Ramos (cell line): ENCODE measurements around the gene EDIL3.
"Not testable (repeated sequence)": the region's sequence is repeated elsewhere in the genome, so short reads cannot be mapped to it uniquely, and the experiment has no call there.

Experiments used
- in situ Hi-C: fragments of 300-500 bp; cut with MboI; formaldehyde crosslinking; loops from one replicate; pipeline ENCODE4 v1.14.3; 2022; ENCODE audit warnings: low sequenced_read_pairs; ENCODE audit not compliant: unreplicated experiment

Gene EDIL3

DNA sequence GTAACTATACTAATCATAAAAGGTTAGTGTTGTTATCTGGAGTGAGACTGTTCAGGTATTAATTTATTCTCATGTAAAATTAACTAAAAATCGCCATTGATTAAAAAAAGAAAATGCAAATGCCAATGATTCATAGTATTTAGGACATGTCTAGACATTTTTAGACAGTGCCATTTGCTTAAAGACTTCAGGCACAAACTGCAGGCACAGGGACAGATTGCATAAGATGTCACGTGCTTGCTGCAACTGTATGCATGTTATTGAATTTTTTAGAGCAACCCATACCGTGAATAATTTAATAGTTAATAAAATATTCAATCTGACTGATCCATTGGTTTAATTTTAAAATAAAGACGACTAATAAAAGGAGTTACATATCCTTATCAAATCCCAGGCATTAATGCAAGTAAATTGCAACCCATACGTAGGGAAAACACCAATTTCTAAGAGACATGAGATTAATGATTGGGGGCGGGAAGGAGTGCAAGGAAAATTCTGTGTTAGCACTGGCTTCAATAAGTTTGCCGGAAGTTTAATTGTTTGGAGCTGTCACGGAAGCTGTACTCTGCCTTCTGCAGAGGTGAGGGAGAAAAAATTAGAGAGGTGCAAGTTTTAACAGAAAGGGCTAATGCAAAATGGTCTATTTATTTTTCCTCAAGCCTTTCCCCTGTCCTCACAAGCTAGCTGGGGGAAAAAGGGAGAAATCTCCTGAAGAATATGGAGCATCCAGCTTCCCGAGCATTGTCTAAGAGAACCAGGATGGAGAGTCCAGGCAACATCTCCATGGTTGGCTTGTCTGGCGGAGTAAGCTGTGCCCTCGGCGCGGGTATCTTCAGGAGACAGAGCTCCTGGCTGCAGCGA, 2.9 kb downstream of the EDIL3 start:
- in situ Hi-C loops, result no loop called here

DNA sequence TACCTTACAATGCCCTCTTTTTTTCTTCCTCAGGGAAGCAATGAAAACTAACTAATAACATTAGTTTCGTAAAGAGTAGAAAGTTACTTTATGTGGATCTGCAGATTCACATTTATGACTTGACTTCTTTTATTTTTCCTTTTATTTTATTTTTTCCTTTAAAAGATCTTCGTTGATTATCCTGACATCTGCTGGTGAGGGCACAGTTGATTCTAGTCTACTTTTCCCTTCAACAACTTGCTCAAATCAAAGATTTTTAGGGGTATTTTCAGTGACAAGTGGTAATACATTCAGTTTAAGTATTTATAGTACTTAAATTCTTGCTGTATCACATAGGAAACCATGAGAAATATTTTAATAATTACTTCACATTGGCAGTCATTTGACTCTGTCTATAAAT, 4.9 kb downstream of the EDIL3 start:
- in situ Hi-C loops, result no loop called here

DNA sequence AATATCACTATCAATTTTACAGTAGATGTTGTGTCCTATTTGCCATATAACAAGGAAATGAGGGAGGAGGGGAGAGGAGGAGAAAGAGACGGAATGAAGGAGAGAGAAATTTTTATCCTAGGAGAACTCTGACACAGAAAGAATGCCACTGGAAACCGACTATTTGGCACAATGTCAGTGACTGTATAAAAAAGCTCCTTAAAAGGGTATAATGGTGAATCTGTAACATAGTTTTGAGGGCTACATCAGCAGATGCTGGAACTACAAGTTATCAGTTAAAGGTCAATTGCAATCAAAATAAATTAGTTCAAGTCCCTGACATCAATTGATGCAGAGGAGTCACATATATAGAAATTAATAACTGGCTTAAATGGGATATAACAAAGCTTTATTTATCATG, 5.7 kb downstream of the EDIL3 start:
- in situ Hi-C loops, result no loop called here

DNA sequence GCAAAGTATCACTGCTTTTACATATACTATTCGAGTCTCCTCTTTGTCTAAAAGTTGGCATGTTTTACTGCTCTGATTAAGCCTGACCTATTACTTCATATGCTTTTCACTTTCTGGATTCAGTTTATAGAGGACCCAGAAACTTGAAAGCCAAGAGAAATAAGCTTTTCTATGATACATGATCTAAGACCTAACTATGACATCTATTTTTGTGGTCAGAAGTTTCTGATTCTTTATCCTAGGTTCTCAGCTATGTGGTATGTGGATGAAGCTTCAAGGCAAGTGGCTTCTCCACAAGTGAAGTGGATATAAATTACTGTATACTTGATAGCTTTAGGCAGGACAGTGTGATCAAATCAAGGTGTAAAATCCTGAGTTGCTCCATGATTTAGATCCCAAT, 6.3 kb downstream of the EDIL3 start:
- in situ Hi-C loops, result no loop called here

DNA sequence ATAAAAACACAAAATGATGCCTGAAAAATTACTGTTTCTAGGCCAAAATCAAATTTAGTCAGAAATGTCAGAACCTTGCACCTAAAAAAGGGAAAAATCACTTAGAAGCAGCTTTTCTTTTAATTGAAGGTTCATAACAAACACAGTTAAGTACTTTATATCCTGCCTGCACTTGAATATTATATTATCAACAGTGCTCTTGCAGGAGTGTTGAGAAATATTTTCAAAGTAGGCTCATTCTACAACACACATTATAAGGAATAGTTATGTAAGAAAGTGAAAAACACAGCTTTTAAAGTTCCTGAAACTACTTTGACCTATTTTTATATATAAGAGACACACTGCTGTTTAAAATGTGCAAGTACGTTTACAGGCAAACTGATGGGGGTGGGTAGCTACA, 8.3 kb downstream of the EDIL3 start:
- in situ Hi-C loops, result no loop called here

DNA sequence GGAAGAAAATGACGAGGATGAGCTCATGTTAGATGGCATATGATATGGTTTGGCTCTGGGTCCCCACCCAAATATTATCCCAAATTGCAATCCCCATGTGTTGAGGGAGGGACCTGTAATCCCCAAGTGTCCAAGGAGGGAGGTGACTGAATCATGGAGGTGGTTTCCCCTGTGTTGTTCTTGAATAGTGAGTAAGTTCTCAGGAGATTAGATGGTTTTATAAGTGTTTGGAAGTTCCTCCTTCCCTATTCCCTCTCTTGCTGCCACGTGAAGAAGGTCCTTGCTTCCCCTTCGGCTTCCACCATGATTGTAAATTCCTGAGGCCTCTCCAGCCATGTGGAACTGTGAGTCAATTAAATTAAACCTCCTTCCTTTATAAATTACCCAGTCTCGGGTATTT, 10.1 kb downstream of the EDIL3 start:
- in situ Hi-C loops, result no loop called here

DNA sequence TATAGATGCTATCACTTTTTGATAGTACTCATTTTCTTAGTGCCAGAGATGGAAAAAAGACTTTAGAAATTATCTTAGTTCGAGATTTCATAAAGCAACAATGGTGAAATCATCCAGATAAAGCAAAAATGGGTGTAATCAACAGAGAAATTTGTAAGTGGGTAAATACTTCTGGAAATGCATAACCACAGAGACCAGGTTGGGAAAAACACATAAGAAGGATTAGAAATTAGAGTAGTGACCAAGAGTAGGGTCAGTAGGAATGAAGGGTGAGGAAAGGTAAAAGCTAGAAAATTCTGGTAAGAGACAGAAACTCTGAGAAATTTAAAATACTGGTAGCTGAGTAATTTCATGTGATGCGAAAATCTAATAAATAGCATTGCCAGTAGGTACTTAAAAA, 11.2 kb downstream of the EDIL3 start:
- in situ Hi-C loops, result no loop called here

DNA sequence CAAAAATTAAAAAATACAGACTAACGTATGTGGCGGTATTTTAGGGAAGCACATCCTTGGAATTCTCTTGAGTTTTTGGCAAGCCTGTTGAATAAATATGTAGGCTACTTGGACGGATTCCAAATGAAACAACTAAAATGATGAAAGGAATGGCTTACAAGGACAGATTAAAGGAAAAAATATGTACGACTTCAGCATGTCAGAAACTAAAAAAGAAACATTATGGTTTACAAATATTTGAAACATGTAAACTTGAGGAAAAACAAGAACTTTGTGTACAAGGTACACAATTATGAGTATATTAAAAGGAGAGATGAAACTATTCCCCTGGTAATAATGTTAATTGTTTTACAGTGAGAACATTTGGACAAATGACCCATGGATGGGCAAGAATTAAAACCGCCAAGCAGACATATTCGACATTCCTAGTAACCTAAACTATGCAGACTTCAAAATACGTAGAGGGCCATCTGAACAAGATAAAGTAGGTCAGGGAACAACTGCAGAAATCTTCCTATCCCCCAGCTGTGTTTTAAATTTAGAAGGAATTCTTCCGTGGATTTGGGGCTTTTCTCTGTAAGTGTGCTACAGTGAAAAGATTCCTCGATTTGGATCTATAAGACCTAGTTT, 12.5 kb downstream of the EDIL3 start:
- in situ Hi-C loops, result no loop called here

DNA sequence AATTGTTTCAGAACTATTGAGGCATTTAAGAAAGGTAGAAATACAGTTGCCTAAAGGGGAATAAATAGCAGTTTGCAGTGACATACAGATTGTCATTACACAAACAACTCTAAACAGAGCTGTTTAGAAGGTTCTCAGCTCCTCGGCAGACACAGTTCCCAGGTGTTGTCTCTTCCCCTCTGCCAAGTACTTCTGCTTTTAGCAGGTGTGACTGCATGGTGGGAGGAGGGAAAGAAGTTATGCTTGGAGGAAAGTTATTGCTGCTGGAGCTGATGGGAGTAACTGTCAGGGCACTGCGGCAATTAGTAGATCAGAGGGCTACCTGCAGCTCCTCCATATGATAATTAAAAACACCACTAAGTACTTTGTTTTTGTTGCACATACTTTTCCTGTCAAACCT, 14.5 kb downstream of the EDIL3 start:
- in situ Hi-C loops, result no loop called here

DNA sequence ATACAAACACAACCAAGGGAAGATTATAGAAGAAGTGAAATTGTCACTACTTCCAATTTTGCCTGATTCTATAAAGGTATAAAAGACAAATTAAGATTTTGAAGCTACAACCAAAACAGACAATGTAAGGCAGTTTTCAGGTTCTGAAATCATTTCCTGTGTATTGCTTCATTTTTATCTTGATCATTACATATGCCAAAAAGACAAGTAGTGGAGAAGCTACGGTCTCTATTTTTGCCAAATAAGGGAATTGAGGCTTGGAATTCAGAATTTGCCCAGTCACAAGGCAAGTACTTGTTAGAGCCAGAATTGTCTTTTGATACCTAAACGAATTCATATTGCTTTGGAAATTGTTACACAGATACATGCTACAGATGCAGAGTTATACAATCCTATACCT, 20.6 kb downstream of the EDIL3 start:
- in situ Hi-C loops, result no loop called here

DNA sequence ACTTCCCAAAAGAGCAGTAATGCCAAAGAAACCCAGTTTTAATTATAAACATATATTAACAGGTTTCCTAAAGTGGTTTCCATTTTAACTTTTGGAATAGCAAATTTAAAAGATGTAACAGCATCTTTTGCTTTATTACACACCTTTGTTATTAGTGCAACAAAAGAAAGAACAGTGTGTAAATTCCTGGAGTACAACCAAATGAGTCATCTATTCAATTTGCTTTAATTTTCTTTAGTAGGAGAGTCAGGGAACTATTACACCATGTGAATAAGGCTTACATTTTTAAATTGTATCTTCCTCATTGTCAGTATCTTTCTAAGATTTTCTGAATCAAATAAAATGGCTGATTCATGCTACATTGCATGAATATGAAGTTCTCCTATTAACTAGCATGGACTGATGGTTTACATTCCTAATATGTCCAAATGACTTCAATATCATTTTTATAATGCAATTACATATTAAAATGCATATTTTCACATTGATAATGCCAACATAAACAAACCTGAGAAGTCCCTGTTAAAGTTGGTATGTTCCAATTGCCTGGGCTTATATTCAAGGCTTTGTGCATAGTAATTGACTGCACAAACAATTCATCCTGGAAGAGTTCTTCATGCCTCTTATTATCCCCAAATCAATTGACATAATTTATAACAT, 22.5 kb downstream of the EDIL3 start:
- in situ Hi-C loops, result no loop called here

DNA sequence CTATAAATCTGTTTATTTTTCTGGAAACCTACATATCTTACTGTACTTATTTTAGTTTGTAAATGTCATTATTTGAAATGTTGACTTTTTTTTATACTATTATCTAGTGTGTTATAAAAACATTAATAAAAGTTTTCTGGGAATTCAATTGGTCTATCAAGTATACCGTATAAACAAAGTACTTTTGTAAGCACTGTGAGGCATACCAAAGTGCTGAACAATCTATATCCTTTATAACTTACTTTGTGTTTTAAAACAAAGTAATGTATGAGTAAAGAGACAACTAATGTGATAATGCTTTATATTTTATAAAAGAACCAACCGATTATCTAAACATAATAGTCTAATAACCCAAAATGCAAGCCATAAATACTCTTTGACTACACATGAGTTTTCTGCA, 23.1 kb downstream of the EDIL3 start:
- in situ Hi-C loops, result no loop called here

DNA sequence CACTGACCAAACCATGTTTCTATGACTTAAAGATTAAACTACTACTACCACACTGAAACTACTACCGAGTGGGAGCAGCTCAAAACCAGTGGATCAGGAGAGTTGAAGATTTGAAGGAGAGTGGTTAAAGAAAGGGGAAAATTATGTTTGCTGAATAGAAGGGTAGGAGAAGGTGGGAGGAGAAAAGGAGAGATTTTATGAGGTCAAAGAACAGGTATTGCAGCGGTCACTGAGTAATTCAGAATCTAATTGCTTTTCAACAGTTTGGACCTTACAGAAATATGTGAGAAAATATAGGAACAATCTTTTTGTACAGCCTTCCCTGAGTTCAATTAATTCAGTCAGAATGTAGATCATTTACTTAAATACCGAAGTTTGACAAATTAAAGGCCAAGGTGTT, 24.6 kb downstream of the EDIL3 start:
- in situ Hi-C loops, result no loop called here

DNA sequence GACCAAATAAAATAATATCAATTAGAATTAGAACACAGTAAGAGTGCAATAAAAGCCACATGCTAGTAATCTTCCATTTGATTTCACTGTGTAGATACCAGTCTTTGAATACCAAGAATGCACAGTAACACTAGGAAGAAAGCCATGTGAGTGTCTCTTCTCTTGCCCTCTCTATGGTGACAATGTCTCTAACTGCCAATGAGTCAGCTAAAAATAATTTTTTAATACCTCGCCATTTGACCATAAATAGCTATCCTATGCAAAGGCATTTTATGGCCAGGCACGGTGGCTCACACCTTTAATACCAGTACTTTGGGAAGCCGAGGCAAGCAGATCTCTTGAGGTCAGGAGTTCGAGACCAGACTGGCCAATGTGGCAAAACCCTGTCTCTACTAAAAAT, 30.6 kb downstream of the EDIL3 start:
- in situ Hi-C loops, result no loop called here

DNA sequence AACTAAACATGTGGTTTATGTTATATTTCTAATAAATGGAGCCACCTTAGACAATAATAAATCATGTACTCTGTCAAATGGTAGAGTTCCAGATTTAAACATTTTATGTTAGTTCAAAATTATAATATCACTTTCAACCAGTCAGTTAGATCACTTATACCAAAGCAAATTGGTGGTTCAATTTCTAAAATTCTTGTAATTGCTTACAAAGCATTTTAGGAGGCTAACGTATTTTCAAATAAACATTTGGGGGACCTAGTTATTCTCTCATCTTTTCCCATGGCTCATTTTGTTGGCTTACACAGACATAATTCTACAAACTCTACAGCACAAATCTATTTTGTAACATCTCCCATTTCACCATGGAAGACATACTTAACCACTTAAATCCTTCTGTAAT, 39.9 kb downstream of the EDIL3 start:
- in situ Hi-C loops, result no loop called here

DNA sequence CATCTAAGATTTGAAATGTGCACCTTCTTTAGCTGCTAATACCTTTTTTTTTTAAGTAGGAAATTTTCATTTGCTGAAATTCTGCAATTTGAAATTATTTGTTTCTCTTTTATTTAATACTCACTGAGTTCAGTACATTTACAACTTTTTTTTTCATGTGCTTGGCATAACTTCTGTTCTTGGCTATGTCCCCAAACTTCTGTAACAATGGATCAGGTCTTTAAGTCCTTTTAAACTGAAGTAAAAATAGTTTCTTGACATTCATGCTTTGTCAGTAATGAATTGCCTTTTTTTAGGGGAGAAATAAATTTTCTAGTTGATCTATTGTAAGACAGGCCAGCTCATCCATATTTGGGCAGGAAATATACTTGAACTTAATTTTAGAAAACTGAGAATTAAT, 41.5 kb downstream of the EDIL3 start:
- in situ Hi-C loops, result no loop called here

DNA sequence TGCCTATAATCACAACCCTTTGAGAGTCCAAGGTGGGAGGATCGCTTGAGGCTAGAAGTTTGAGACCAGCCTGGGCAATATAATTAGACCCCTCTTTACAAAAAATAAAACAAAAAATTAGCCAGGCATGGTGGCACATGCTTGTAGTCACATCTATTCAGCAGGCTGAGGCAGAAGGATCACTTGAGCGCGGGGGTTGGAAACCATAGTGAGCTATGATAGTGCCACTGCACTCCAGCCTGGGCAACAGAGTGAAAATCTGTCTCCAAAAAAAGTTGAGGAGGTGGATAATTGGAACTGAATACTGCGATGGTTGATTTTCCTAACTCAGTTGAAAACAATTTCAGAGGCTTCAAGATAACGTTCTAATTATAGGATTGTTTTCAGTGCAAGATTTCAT, 52.6 kb downstream of the EDIL3 start:
- in situ Hi-C loops, result no loop called here

DNA sequence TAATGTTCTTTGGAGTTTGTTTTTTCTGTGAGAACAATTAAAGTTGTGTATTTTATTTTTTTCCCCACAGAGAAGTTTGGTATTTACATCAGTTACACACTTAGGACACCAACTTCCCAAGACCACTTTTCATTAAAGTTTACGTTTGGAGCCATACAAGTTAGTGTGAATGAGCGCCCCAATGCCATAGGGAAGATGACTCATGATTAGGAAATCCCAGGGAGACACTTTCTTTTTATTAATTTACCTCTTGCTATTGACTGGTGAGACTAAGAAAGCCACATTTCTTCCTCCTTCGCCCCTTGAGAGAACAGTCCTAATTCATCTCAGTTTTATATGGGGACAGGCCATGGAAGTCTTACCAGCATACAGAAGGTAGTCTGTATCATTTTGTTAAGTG, 57.1 kb downstream of the EDIL3 start:
- in situ Hi-C loops, result no loop called here

DNA sequence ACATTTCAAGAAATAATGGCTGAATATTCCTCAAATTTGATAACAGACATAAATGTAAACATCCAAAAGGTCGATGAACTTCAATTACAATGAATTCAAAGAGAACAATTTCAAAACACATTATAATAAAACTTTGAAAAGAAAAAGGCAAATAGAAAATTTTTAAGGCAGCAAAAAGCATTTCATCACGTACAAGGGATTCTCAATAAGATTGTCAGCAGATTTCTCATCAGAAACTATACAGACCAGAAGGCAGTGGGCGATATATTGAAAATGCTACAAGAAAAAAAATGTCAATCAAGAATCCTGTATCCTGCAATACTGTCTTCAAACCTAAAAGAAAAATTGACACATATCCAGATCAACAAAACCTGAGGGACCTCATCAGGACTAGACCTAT, 62.0 kb downstream of the EDIL3 start:
- in situ Hi-C loops, result no loop called here

DNA sequence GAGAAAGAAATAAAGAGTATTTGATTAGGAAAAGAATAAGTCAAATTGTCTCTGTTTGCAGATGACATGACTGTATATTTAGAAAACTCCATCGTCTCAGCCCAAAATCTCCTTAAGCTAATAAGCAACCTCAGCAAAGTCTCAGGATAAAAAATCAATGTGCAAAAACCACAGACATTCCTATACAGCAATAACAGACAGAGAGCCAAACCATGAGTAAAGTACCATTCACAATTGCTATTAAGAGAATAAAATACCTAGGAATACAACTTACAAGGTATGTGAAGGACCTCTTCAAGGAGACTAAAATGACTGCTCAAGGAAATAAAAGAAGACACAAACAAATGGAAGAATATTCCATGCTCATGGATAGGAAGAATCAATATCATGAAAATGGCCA, 66.9 kb downstream of the EDIL3 start:
- in situ Hi-C loops, result not testable (repeated sequence)

DNA sequence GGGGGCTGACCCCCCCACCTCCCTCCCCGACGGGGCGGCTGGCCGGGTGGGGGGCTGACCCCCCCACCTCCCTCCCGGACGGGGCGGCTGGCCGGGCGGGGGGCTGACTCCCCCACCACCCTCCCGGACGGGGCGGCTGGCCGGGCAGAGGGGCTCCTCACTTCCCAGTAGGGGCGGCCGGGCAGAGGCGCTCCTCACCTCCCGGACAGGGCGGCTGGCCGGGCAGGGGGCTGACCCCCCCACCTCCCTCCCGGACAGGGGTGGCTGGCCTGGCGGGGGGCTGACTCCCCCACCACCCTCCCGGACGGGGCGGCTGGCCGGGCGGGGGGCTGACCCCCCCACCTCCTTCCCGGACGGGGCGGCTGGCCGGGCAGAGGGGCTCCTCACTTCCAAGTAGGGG, 72.4 kb downstream of the EDIL3 start:
- in situ Hi-C loops, result not testable (repeated sequence)

DNA sequence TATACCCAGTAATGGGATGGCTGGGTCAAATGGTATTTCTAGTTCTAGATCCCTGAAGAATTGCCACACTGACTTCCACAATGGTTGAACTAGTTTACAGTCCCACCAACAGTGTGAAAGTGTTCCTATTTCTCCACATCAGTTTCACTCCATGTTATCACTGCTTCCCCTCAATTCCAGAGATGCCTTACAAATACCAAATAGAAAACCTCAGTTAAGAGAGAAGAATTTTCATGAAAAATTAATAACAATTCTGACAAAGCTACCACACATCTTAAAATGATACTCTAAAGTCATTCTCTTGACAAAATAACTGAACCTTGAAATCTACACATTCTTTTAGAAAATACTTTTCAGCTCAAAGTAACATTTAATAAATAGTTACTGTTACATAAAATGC, 74.8 kb downstream of the EDIL3 start:
- in situ Hi-C loops, result not testable (repeated sequence)
